Endodermal cell (in vitro differentiated cells): ENCODE data around the gene SIGMAR1. TPM values are rescaled to one million over a fixed set of nuclear protein-coding genes. Genes with fewer than 3 reads are reported as not detected.

Source experiments
- DNase-seq: peaks from one replicate; pipeline ENCODE4 v3.0.0-alpha.2; 2017
- H3K27ac ChIP-seq: 2 replicates; pipeline ENCODE4 v1.5.1; 2013; ENCODE audit warnings: mild to moderate bottlenecking, low read depth, low read length, moderate library complexity
- H3K27me3 ChIP-seq: 2 replicates; pipeline ENCODE4 v1.6.1; 2013; ENCODE audit warnings: mild to moderate bottlenecking, low read length, moderate library complexity; ENCODE audit not compliant: insufficient read depth, control insufficient read depth, poor library complexity, severe bottlenecking
- H3K36me3 ChIP-seq: 2 replicates; pipeline ENCODE4 v1.7.0; 2013; ENCODE audit warnings: mild to moderate bottlenecking, low read length, moderate library complexity; ENCODE audit not compliant: control insufficient read depth, insufficient read depth
- H3K4me1 ChIP-seq: one replicate; pipeline ENCODE4 v1.7.0; 2013; ENCODE audit warnings: low read length; ENCODE audit not compliant: control insufficient read depth, insufficient read depth
- H3K4me3 ChIP-seq: 2 replicates; pipeline ENCODE4 v1.5.1; 2013; ENCODE audit warnings: mild to moderate bottlenecking, low read length, moderate library complexity
- H3K9ac ChIP-seq: 2 replicates; pipeline ENCODE4 v1.6.1; 2013; ENCODE audit warnings: mild to moderate bottlenecking, low read length, moderate library complexity; ENCODE audit not compliant: poor library complexity, severe bottlenecking; ENCODE audit errors: extremely low read depth
- H3K9me3 ChIP-seq: 2 replicates; pipeline ENCODE4 v1.6.1; 2013; ENCODE audit warnings: mild to moderate bottlenecking, low read length, moderate library complexity; ENCODE audit not compliant: control insufficient read depth
- H3K27ac Mint-ChIP-seq: 2 replicates; pipeline ENCODE4 v1.8.0; 2020; ENCODE audit warnings: mixed read lengths
- H3K27me3 Mint-ChIP-seq: 2 replicates; pipeline ENCODE4 v1.8.0; 2021; ENCODE audit warnings: mild to moderate bottlenecking, mixed read lengths; ENCODE audit not compliant: insufficient read depth
- H3K36me3 Mint-ChIP-seq: 2 replicates; pipeline ENCODE4 v1.8.0; 2020; ENCODE audit warnings: low read depth, mixed read lengths
- H3K4me1 Mint-ChIP-seq: 2 replicates; pipeline ENCODE4 v1.8.0; 2020; ENCODE audit warnings: mixed read lengths
- H3K4me3 Mint-ChIP-seq: 2 replicates; pipeline ENCODE4 v1.8.0; 2020; ENCODE audit warnings: mild to moderate bottlenecking, moderate library complexity, mixed read lengths
- H3K9me3 Mint-ChIP-seq: 2 replicates; pipeline ENCODE4 v1.8.0; 2020; ENCODE audit warnings: mild to moderate bottlenecking, mixed read lengths
- CTCF ChIP-seq: fragments of 200-600 bp; sonication (generic); conservative IDR thresholded peaks from 2 replicates; pipeline ENCODE4 v1.5.0; 2021; ENCODE audit warnings: antibody characterized with exemption, mild to moderate bottlenecking
- WGBS, 2 experiments: methylation state at CpG; one replicate each; pipeline versions ENCODE4 v1.1.5 to v1.1.7; 2013; ENCODE audit warnings: missing lambda C conversion rate in 2 of 2, mixed read lengths in 1 of 2; ENCODE audit not compliant: insufficient coverage in 1 of 2, insufficient read length in 1 of 2; 5-methylcytosine and 5-hydroxymethylcytosine counted together
- total RNA-seq, 2 donors: library from RNA; stranded (reverse); fragmentation: NEBNext Ultra II Directional in 1 of 2; extraction: Animal tissue kit (Norgen Biotek cat#: 25700) in 1 of 2; gene quantifications; 2 replicates in 1 of 2; 3 replicates in 1 of 2; pipeline ENCODE4 v1.2.1, GENCODE V29; 2021

The SIGMAR1 gene
- total RNA-seq, 2 donors from 2014 or later, result 49.1 to 49.4 TPM

- peak within 1 kb of the TSS; percentile 90 for H3K27ac ChIP-seq
- H3K27ac Mint-ChIP-seq, result peak within 1 kb of the TSS; percentile 86
- no peaks in the 10 kb centered on the region for H3K9me3 Mint-ChIP-seq
- H3K9me3 ChIP-seq, result no peaks in the 10 kb centered on the region
- H3K4me1 Mint-ChIP-seq, result peaks cover 18% of the 10 kb centered on the region
- H3K36me3 ChIP-seq, result peaks cover 17% of the 10 kb centered on the region
- peaks cover 22% of the 10 kb centered on the region for H3K36me3 Mint-ChIP-seq
- H3K27me3 Mint-ChIP-seq, result peaks cover 1% of the 10 kb centered on the region
- no peaks in the 10 kb centered on the region for H3K4me1 ChIP-seq
- peak within 1 kb of the TSS; percentile 90 for H3K4me3 ChIP-seq
- H3K4me3 Mint-ChIP-seq, result peak within 1 kb of the TSS; percentile 85
- peak within 1 kb of the TSS; percentile 81 for H3K9ac ChIP-seq
- no peaks in the 10 kb centered on the region for H3K27me3 ChIP-seq
- DNase-seq, result peak; percentile 92
- 2% methylated on average over 37 to 77 of the region's 77 CpGs for WGBS, 2 experiments
- no peak for TF ChIP-seq CTCF
Observed at GRCh38 chr9:34611811-34612787, 25.5 kb downstream of the SIGMAR1 start, which contains the start of gene RPP25L. TSS of gene RPP25L (minus strand) at chr9:34612097. CDS start at chr9:34611296, 801 bp downstream.

GRCh38 chr9:34611251-34611810 lies 26.3 kb downstream of the SIGMAR1 start:
- no peak for TF ChIP-seq CTCF
- Histone ChIP-seq H3K9me3 (no peaks in the 10 kb centered on the region), H3K9ac (peak overlapping the region; percentile 81), H3K27me3 (no peaks in the 10 kb centered on the region), H3K4me3 (peak overlapping the region; percentile 90), H3K27ac (peak overlapping the region; percentile 4), H3K36me3 (peaks cover 11% of the 10 kb centered on the region), H3K4me1 (no peaks in the 10 kb centered on the region)
- peaks cover 17% of the 10 kb centered on the region for H3K36me3 Mint-ChIP-seq
- H3K4me3 Mint-ChIP-seq, result peak overlapping the region; percentile 85
- peak overlapping the region; percentile 86 for H3K27ac Mint-ChIP-seq
- H3K9me3 Mint-ChIP-seq, result no peaks in the 10 kb centered on the region
- H3K27me3 Mint-ChIP-seq, result peaks cover 1% of the 10 kb centered on the region
- peaks cover 18% of the 10 kb centered on the region for H3K4me1 Mint-ChIP-seq
- no peak for DNase-seq
- WGBS, 2 experiments, result 62 to 70% methylated on average over 7 to 10 of the region's 10 CpGs

- Histone ChIP-seq H3K36me3 (peaks cover 4% of the 10 kb centered on the region), H3K27me3 (peaks cover 6% of the 10 kb centered on the region), H3K4me3 (peak overlapping the region; percentile 90), H3K27ac (no peak overlapping the region), H3K4me1 (no peaks in the 10 kb centered on the region), H3K9me3 (no peaks in the 10 kb centered on the region), H3K9ac (no peak overlapping the region)
- no peak for TF ChIP-seq CTCF
- DNase-seq, result no peak
- Mint-ChIP-seq H3K27ac (no peak overlapping the region), H3K9me3 (no peaks in the 10 kb centered on the region), H3K4me3 (peak overlapping the region; percentile 85), H3K27me3 (peaks cover 1% of the 10 kb centered on the region), H3K36me3 (peaks cover 13% of the 10 kb centered on the region), H3K4me1 (peaks cover 18% of the 10 kb centered on the region)
- WGBS, 2 experiments, result 93 to 96% methylated on average over 8 to 20 of the region's 20 CpGs
Observed at GRCh38 chr9:34610434-34611206, 27.0 kb downstream of the SIGMAR1 start.
